H1 (cell line): ENCODE results near the gene OAT.

ENCODE experiments used
- RAD21 ChIP-seq, 2 experiments: IDR thresholded peaks in 1 of 2; conservative IDR thresholded peaks in 1 of 2; 2 replicates each; pipeline ENCODE4 v1.6.1; 2011; ENCODE audit warnings: low read depth in 2 of 2, low read length in 2 of 2, improper control_type of control experiment in 1 of 2, inconsistent platforms in 1 of 2, mild to moderate bottlenecking in 1 of 2, moderate library complexity in 1 of 2
- SP2 ChIP-seq: IDR thresholded peaks from 2 replicates; pipeline ENCODE4 v1.6.1; 2012; ENCODE audit warnings: mild to moderate bottlenecking, low read length, inconsistent platforms
- SRF ChIP-seq: IDR thresholded peaks from 2 replicates; pipeline ENCODE4 v1.6.1; 2011; ENCODE audit warnings: mild to moderate bottlenecking, low read depth, low read length, moderate library complexity
- TF ChIP-seq, protein P1 (sequence below): IDR thresholded peaks from 2 replicates; pipeline ENCODE4 v1.6.1; 2011; ENCODE audit warnings: low read depth, mild to moderate bottlenecking, low read length; ENCODE audit not compliant: insufficient read depth
- TF ChIP-seq, protein P2 (sequence below), 3 experiments: IDR thresholded peaks; 1 replicate in 2 of 3; 2 replicates in 1 of 3; pipeline versions ENCODE4 v1.5.1 to v1.6.1; 2011; ENCODE audit warnings: low read length in 3 of 3, mild to moderate bottlenecking in 3 of 3, inconsistent platforms in 2 of 3, low read depth in 1 of 3, moderate library complexity in 1 of 3; ENCODE audit not compliant: insufficient read depth in 1 of 3; ENCODE audit errors: control extremely low read depth in 1 of 3
- TF ChIP-seq, protein P3 (sequence below): IDR thresholded peaks from 2 replicates; pipeline ENCODE4 v1.6.1; 2012; ENCODE audit warnings: inconsistent platforms

DNA sequence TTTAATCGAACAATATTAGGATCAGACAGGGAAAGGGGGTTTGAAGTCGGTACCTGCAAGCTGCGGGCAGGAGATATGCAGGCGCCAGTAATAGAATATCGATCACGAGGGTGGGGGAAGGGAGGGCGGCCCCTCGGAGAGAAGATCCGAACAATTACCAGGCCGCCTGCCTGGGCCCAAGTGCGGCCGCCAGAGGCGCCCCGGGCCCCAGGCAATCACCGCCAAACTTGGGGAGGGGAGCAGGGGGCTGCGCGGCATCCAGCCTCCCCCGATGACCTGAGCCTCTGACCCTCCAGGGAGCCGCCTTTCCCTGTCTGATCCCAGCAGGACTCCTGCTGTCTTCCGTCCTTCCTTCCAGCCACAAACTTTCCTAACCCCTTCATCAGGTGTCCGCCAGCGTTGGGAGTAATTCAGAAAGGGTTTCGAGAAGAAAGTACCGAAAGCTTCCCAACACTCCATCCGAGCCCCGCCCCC, 30.0 kb upstream of the OAT start:
- TF ChIP-seq SRF (no peak), SP2 (no peak), RAD21 (IDR thresholded peaks at IDR 0.05 in 1 of 2, conservative IDR thresholded peaks at IDR 0.05 in 1 of 2; ENCODE audit: low read depth in 2 of 2, low read length in 2 of 2) (peak; percentile 19 to 51; a peak in 3 of 4 replicates)
- TF ChIP-seq, protein P1, sequence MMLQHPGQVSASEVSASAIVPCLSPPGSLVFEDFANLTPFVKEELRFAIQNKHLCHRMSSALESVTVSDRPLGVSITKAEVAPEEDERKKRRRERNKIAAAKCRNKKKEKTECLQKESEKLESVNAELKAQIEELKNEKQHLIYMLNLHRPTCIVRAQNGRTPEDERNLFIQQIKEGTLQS = no peak
- TF ChIP-seq, protein P2, sequence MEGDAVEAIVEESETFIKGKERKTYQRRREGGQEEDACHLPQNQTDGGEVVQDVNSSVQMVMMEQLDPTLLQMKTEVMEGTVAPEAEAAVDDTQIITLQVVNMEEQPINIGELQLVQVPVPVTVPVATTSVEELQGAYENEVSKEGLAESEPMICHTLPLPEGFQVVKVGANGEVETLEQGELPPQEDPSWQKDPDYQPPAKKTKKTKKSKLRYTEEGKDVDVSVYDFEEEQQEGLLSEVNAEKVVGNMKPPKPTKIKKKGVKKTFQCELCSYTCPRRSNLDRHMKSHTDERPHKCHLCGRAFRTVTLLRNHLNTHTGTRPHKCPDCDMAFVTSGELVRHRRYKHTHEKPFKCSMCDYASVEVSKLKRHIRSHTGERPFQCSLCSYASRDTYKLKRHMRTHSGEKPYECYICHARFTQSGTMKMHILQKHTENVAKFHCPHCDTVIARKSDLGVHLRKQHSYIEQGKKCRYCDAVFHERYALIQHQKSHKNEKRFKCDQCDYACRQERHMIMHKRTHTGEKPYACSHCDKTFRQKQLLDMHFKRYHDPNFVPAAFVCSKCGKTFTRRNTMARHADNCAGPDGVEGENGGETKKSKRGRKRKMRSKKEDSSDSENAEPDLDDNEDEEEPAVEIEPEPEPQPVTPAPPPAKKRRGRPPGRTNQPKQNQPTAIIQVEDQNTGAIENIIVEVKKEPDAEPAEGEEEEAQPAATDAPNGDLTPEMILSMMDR (IDR thresholded peaks at IDR 0.05; ENCODE audit: control extremely low read depth in 1 of 3, insufficient read depth in 1 of 3, low read depth in 1 of 3, low read length in 3 of 3) = peak; percentile 45 to 49 (median 47)
- TF ChIP-seq, protein P3, sequence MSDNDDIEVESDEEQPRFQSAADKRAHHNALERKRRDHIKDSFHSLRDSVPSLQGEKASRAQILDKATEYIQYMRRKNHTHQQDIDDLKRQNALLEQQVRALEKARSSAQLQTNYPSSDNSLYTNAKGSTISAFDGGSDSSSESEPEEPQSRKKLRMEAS = 0 out of 2 replicates have a peak, but pooled peaks have one; percentile 13
